SJCRH30 (cell line): Measurements from ENCODE around the gene PPIF. TPM values are rescaled to one million over a fixed set of nuclear protein-coding genes. Genes with fewer than 3 reads are reported as not detected.
"Not testable (repeated sequence)": the region's sequence is repeated elsewhere in the genome, so short reads cannot be mapped to it uniquely, and the experiment has no call there.

Experiments
- DNase-seq, 2 experiments: peaks; one replicate each; pipeline ENCODE4 v3.0.0-alpha.2; 2015 to 2020
- H3K27ac ChIP-seq: fragments of 250-450 bp; sonication (Bioruptor Pico); 2 replicates; pipeline ENCODE4 v1.5.1; 2020; ENCODE audit warnings: mild to moderate bottlenecking, moderate library complexity
- H3K27me3 ChIP-seq: fragments of 250-450 bp; sonication (Bioruptor Pico); 2 replicates; pipeline ENCODE4 v1.5.1; 2020; ENCODE audit warnings: mild to moderate bottlenecking, moderate library complexity
- H3K36me3 ChIP-seq: fragments of 250-450 bp; sonication (Bioruptor Pico); 2 replicates; pipeline ENCODE4 v1.5.1; 2020; ENCODE audit warnings: mild to moderate bottlenecking, moderate library complexity
- H3K4me1 ChIP-seq: fragments of 250-450 bp; sonication (Bioruptor Pico); 2 replicates; pipeline ENCODE4 v1.5.1; 2020; ENCODE audit warnings: mild to moderate bottlenecking, moderate library complexity
- H3K4me3 ChIP-seq: fragments of 250-450 bp; sonication (Bioruptor Pico); 2 replicates; pipeline ENCODE4 v1.5.1; 2020; ENCODE audit warnings: mild to moderate bottlenecking, moderate library complexity
- H3K9me3 ChIP-seq: fragments of 250-450 bp; sonication (Bioruptor Pico); replicated peaks from 2 replicates; pipeline ENCODE4 v1.5.1; 2020; ENCODE audit warnings: mild to moderate bottlenecking, moderate library complexity
- total RNA-seq: library from RNA; depleted of rRNA; stranded (reverse); fragments of >200 nt; shearing (Covaris generic); gene quantifications from 2 replicates; pipeline ENCODE4 v1.2.3, GENCODE V29; 2014

Gene PPIF
- total RNA-seq, 1 experiment from 2014 or later = 103 TPM

GRCh38 chr10:79332610-79333315 lies 14.5 kb upstream of the PPIF start:
- not testable (repeated sequence) for H3K4me1 ChIP-seq, H3K9me3 ChIP-seq, H3K27ac ChIP-seq, H3K36me3 ChIP-seq, H3K4me3 ChIP-seq, DNase-seq, H3K27me3 ChIP-seq

- DNase-seq = no peak
- Histone ChIP-seq H3K27ac (no peak overlapping the region), H3K27me3 (no peaks in the 10 kb centered on the region), H3K36me3 (no peaks in the 10 kb centered on the region), H3K4me1 (peaks cover 9% of the 10 kb centered on the region), H3K9me3 (no peaks in the 10 kb centered on the region), H3K4me3 (no peak overlapping the region)
These were observed 13.8 kb upstream of the PPIF start for GRCh38 chr10:79333513-79333912.

GRCh38 chr10:79334573-79334972 lies 12.7 kb upstream of the PPIF start:
- H3K27ac ChIP-seq = no peak overlapping the region
- no peak overlapping the region for H3K4me3 ChIP-seq
- H3K4me1 ChIP-seq = peaks cover 9% of the 10 kb centered on the region
- H3K9me3 ChIP-seq = no peaks in the 10 kb centered on the region
- no peaks in the 10 kb centered on the region for H3K27me3 ChIP-seq
- no peaks in the 10 kb centered on the region for H3K36me3 ChIP-seq
- DNase-seq = no peak

GRCh38 chr10:79335094-79335469 lies 12.2 kb upstream of the PPIF start:
- peak overlapping the region; percentile 61 for H3K27ac ChIP-seq
- H3K36me3 ChIP-seq = no peaks in the 10 kb centered on the region
- no peak overlapping the region for H3K4me3 ChIP-seq
- peak in 1 of 2 experiments; percentile 30 for DNase-seq
- no peaks in the 10 kb centered on the region for H3K9me3 ChIP-seq
- peaks cover 9% of the 10 kb centered on the region for H3K4me1 ChIP-seq
- no peaks in the 10 kb centered on the region for H3K27me3 ChIP-seq

GRCh38 chr10:79335470-79336235 lies 11.6 kb upstream of the PPIF start:
- DNase-seq = peak; percentile 52 to 55
- H3K9me3 ChIP-seq = no peaks in the 10 kb centered on the region
- peak overlapping the region; percentile 61 for H3K27ac ChIP-seq
- H3K27me3 ChIP-seq = no peaks in the 10 kb centered on the region
- peaks cover 9% of the 10 kb centered on the region for H3K4me1 ChIP-seq
- no peak overlapping the region for H3K4me3 ChIP-seq
- no peaks in the 10 kb centered on the region for H3K36me3 ChIP-seq

- no peak for DNase-seq
- Histone ChIP-seq H3K4me3 (no peak overlapping the region), H3K36me3 (no peaks in the 10 kb centered on the region), H3K4me1 (peaks cover 9% of the 10 kb centered on the region), H3K27ac (peak overlapping the region; percentile 61), H3K27me3 (no peaks in the 10 kb centered on the region), H3K9me3 (no peaks in the 10 kb centered on the region)
These were observed 11.0 kb upstream of the PPIF start for GRCh38 chr10:79336276-79336675.

GRCh38 chr10:79336739-79337138 lies 10.5 kb upstream of the PPIF start:
- peaks cover 9% of the 10 kb centered on the region for H3K4me1 ChIP-seq
- H3K36me3 ChIP-seq = no peaks in the 10 kb centered on the region
- H3K27ac ChIP-seq = no peak overlapping the region; the same call in 1 of the 2 replicates
- no peaks in the 10 kb centered on the region for H3K9me3 ChIP-seq
- H3K27me3 ChIP-seq = no peaks in the 10 kb centered on the region
- no peak for DNase-seq
- no peak overlapping the region for H3K4me3 ChIP-seq

- not testable (repeated sequence) for H3K27ac ChIP-seq, DNase-seq, H3K4me1 ChIP-seq, H3K36me3 ChIP-seq, H3K27me3 ChIP-seq, H3K4me3 ChIP-seq, H3K9me3 ChIP-seq
These were observed 9.3 kb upstream of the PPIF start for GRCh38 chr10:79337783-79338469.

- no peak overlapping the region for H3K27ac ChIP-seq
- H3K4me3 ChIP-seq = no peak overlapping the region
- DNase-seq = no peak
- H3K27me3 ChIP-seq = no peaks in the 10 kb centered on the region
- H3K36me3 ChIP-seq = no peaks in the 10 kb centered on the region
- H3K9me3 ChIP-seq = no peaks in the 10 kb centered on the region
- H3K4me1 ChIP-seq = peaks cover 9% of the 10 kb centered on the region
These were observed 8.0 kb upstream of the PPIF start for GRCh38 chr10:79339266-79339665.

GRCh38 chr10:79340646-79341244 lies 6.5 kb upstream of the PPIF start:
- no peaks in the 10 kb centered on the region for H3K27me3 ChIP-seq
- H3K27ac ChIP-seq = no peak overlapping the region
- no peak for DNase-seq
- no peaks in the 10 kb centered on the region for H3K36me3 ChIP-seq
- no peak overlapping the region for H3K4me3 ChIP-seq
- no peaks in the 10 kb centered on the region for H3K9me3 ChIP-seq
- peaks cover 4% of the 10 kb centered on the region; the same call in 1 of the 2 replicates for H3K4me1 ChIP-seq

GRCh38 chr10:79342295-79342761 lies 4.9 kb upstream of the PPIF start:
- Histone ChIP-seq H3K9me3 (no peaks in the 10 kb centered on the region), H3K4me1 (peaks cover 6% of the 10 kb centered on the region; the same call in 1 of the 2 replicates), H3K27ac (no peak overlapping the region), H3K4me3 (no peak overlapping the region), H3K36me3 (no peaks in the 10 kb centered on the region), H3K27me3 (no peaks in the 10 kb centered on the region)
- no peak for DNase-seq

- no peak overlapping the region for H3K4me3 ChIP-seq
- H3K27ac ChIP-seq = no peak overlapping the region
- H3K27me3 ChIP-seq = no peaks in the 10 kb centered on the region
- no peaks in the 10 kb centered on the region for H3K9me3 ChIP-seq
- peaks cover 6% of the 10 kb centered on the region; the same call in 1 of the 2 replicates for H3K4me1 ChIP-seq
- no peak for DNase-seq
- no peaks in the 10 kb centered on the region for H3K36me3 ChIP-seq
These were observed 4.3 kb upstream of the PPIF start for GRCh38 chr10:79342811-79343561.

GRCh38 chr10:79344502-79345195 lies 2.6 kb upstream of the PPIF start:
- H3K27ac ChIP-seq = no peak overlapping the region
- DNase-seq = no peak
- peaks cover 11% of the 10 kb centered on the region; the same call in 1 of the 2 replicates for H3K4me1 ChIP-seq
- H3K27me3 ChIP-seq = no peaks in the 10 kb centered on the region
- no peak overlapping the region for H3K4me3 ChIP-seq
- H3K9me3 ChIP-seq = no peaks in the 10 kb centered on the region
- H3K36me3 ChIP-seq = peaks cover 10% of the 10 kb centered on the region
